K562 (cell line): ENCODE measurements around the gene LMO4. TPM values are rescaled to one million over a fixed set of nuclear protein-coding genes. Genes with fewer than 3 reads are reported as not detected.

ENCODE experiments used
- ATF4 ChIP-seq: fragments of 450-650 bp; formaldehyde crosslinking; IDR thresholded peaks from 2 replicates; pipeline ENCODE4 v1.4.0; 2022; ENCODE audit warnings: mild to moderate bottlenecking, moderate library complexity
- DACH1 ChIP-seq: fragments of 450-650 bp; IDR thresholded peaks from 2 replicates; pipeline ENCODE4 v1.6.1; 2018; ENCODE audit not compliant: partially characterized antibody
- E2F4 ChIP-seq: sonication (generic); formaldehyde crosslinking; IDR thresholded peaks from 2 replicates; pipeline ENCODE4 v1.8.0; 2022; ENCODE audit warnings: mild to moderate bottlenecking, low read depth, missing genetic modification reagents
- HDAC1 ChIP-seq, 2 experiments: fragments of 450-650 bp; IDR thresholded peaks; 2 replicates each; pipeline ENCODE4 v1.6.1; 2016 to 2017; ENCODE audit warnings: inconsistent platforms in 1 of 2, mild to moderate bottlenecking in 1 of 2, moderate library complexity in 1 of 2
- HMBOX1 ChIP-seq: sonication (generic); IDR thresholded peaks from 2 replicates; pipeline ENCODE4 v1.6.1; 2016
- KLF13 ChIP-seq: fragments of 450-650 bp; IDR thresholded peaks from 2 replicates; pipeline ENCODE4 v1.6.1; 2016; ENCODE audit warnings: missing genetic modification characterization, low read depth, mild to moderate bottlenecking, missing compliant biosample characterization, moderate library complexity, borderline replicate concordance
- MTA3 ChIP-seq: fragments of 450-650 bp; formaldehyde crosslinking; IDR thresholded peaks from 2 replicates; pipeline ENCODE4 v1.6.1; 2017; ENCODE audit warnings: mild to moderate bottlenecking, borderline replicate concordance
- MXI1 ChIP-seq: IDR thresholded peaks from 2 replicates; pipeline ENCODE4 v1.6.1; 2011; ENCODE audit warnings: low read depth, mild to moderate bottlenecking, improper control_type of control experiment, low read length
- POLR2AphosphoS5 ChIP-seq: IDR thresholded peaks from 2 replicates; pipeline ENCODE4 v1.6.1; 2011; ENCODE audit warnings: mild to moderate bottlenecking, low read depth, low read length, moderate library complexity; ENCODE audit not compliant: control insufficient read depth, insufficient read depth
- RBM17 ChIP-seq: fragments of 200-400 bp; formaldehyde crosslinking; IDR thresholded peaks from 2 replicates; pipeline ENCODE4 v1.6.1; 2017; ENCODE audit warnings: low read depth, mild to moderate bottlenecking, low read length, borderline replicate concordance
- SMAD4 ChIP-seq: fragments of 250-450 bp; sonication (Bioruptor Pico); conservative IDR thresholded peaks from 2 replicates; pipeline ENCODE4 v1.8.0; 2021; ENCODE audit warnings: inconsistent platforms, mild to moderate bottlenecking, moderate library complexity
- TCF3 ChIP-seq: sonication (generic); formaldehyde crosslinking; IDR thresholded peaks from 2 replicates; pipeline ENCODE4 v1.4.0; 2020; ENCODE audit warnings: mild to moderate bottlenecking, missing genetic modification reagents
- THRB ChIP-seq: fragments of 450-650 bp; formaldehyde crosslinking; conservative IDR thresholded peaks from 2 replicates; pipeline ENCODE4 v1.4.0; 2022; ENCODE audit warnings: mild to moderate bottlenecking, missing genetic modification characterization
- ZHX1 ChIP-seq: fragments of 150-350 bp; conservative IDR thresholded peaks from 2 replicates; pipeline ENCODE4 v1.6.1; 2014; ENCODE audit warnings: low read length
- ZNF165 ChIP-seq: fragments of 250-450 bp; sonication (Bioruptor Pico); IDR thresholded peaks from 2 replicates; pipeline ENCODE4 v1.4.0; 2020; ENCODE audit warnings: borderline replicate concordance
- ZNF197 ChIP-seq: fragments of 200-800 bp; sonication (Bioruptor generic); IDR thresholded peaks from 2 replicates; pipeline ENCODE4 v1.6.1; 2016; ENCODE audit warnings: low read depth, missing genetic modification characterization, missing compliant biosample characterization
- ZNF280A ChIP-seq: fragments of 450-650 bp; IDR thresholded peaks from 2 replicates; pipeline ENCODE4 v1.6.1; 2018; ENCODE audit warnings: mild to moderate bottlenecking, low read depth; ENCODE audit not compliant: partially characterized antibody
- polyA plus RNA-seq, 8 experiments: library from polyadenylated mRNA; depleted of rRNA in 4 of 8; stranded (reverse) in 5 of 8; unstranded in 3 of 8; fragments of >200 nt; fragmentation: Nextera tagmentation in 2 of 8; fragmentation: Illumina TruSeq in 1 of 8; extraction: Ambion mirVana in 2 of 8; extraction: Trizol in 1 of 8; gene quantifications; 2 replicates each; pipeline versions ENCODE4 v1.2.1 to v1.2.3, GENCODE V29; 2011 to 2014; ENCODE audit warnings: inconsistent platforms in 1 of 8, missing spikeins in 1 of 8
- total RNA-seq, 7 experiments: library from RNA; depleted of rRNA in 6 of 7; stranded (reverse); fragments of >200 nt in 6 of 7; fragmentation: Illumina TruSeq in 2 of 7; extraction: Trizol in 2 of 7; gene quantifications; 2 replicates each; pipeline versions ENCODE4 v1.2.1 to v1.2.3, GENCODE V29; 2011 to 2021; ENCODE audit warnings: low replicate concordance in 1 of 7

The LMO4 gene
- total and polyA plus RNA-seq, 9 of the 15 experiments (the other 6 are each of a cell fraction or from before 2014, with no cell fraction given), result 3.1 to 35.3 (median 22.4) TPM

GRCh38 chr1:87284456-87285240 lies 44.0 kb upstream of the LMO4 start (continued):
- TF ChIP-seq ATF4 (CRISPR knock-in tag) (no peak), MXI1 (no peak), THRB (CRISPR knock-in tag) (no peak), MTA3 (no peak), HMBOX1 (0 out of 2 replicates have a peak, but pooled peaks have one; percentile 49), ZNF165 (no peak), ZHX1 (no peak), ZNF280A (no peak), ZNF197 (CRISPR knock-in tag) (no peak), HDAC1 (IDR thresholded peaks at IDR 0.05) (no peak), RBM17 (no peak), E2F4 (no peak), TCF3 (CRISPR knock-in tag) (peak; percentile 44; the same call in 1 of the 2 replicates), KLF13 (tag) (no peak), SMAD4 (CRISPR knock-in tag) (no peak), POLR2AphosphoS5 (no peak), DACH1 (no peak)
